ENCODE measurements around the gene AMD1. TPM values are rescaled to one million over a fixed set of nuclear protein-coding genes. Genes with fewer than 3 reads are reported as not detected.
"Not testable (repeated sequence)": the region's sequence is repeated elsewhere in the genome, so short reads cannot be mapped to it uniquely, and the experiment has no call there.

The AMD1 gene
- total RNA-seq, 2 experiments from 2014 or later = 102 to 109 TPM

GRCh38 chr6:110901601-110902000, 27.0 kb downstream of the AMD1 start:
- POLR2A ChIA-PET = not testable (repeated sequence)

GRCh38 chr6:110902091-110902490, 27.5 kb downstream of the AMD1 start:
- CTCF ChIA-PET = no interaction called here
- POLR2A ChIA-PET = no interaction called here

More at GRCh38 chr6:110901601-110902000, 27.0 kb downstream of the AMD1 start:
- CTCF ChIA-PET = not testable (repeated sequence)

DNA sequence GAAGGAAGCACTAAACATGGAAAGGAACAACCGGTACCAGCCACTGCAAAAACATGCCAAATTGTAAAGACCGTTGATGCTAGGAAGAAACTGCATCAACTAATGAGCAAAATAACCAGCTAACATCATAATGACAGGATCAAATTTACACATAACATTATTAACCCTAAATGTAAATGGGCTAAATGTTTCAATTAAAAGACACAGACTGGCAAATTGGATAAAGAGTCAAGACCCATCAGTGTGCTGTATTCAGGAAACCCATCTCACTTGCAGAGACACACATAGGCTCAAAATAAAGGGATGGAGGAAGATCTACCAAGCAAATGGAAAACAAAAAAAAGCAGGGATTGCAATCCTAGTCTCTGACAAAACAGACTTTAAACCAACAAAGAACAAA, 31.7 kb downstream of the AMD1 start:
- CTCF ChIA-PET, POLR2A ChIA-PET: not testable (repeated sequence)

DNA sequence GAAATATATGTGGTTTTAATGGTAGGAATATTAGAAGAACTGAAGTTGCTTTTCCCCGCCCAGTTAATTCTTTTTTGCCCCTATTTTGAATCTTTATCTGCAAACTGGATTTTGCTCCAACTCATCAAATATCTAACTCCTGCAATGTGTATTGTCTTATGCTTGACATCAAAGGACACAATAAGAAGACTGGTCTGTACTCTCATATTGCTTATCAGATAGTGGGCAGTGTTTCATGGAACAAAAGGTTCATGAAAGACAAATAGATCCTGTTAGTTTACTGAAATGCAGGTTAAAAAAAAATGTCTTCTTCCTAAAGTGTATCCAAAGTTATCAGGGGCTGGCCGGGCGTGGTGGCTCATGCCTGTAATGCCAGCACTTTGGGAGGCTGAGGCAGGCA, 56.2 kb downstream of the AMD1 start:
- ChIA-PET POLR2A (no interaction called here), CTCF (no interaction called here)

DNA sequence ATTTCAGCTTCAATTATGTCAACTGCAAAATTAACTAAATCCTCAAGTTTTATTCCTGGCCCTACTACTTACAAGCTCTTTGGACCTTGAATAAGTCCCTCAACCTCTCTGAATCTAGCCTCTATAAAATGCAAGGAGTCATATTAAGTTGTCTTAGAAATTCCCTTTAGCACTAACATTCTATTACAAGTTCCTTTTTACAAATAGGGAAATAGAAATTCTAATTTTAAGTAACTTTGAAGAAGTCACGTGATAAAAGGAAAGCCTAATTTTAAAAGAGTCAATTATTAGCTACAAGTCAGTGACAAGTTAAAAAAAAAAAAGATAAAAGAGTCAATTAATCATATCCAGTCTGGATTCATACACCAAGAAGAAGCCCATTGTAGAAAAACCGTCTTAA, 59.3 kb downstream of the AMD1 start:
- CTCF ChIA-PET = no interaction called here
- POLR2A ChIA-PET = no interaction called here

DNA sequence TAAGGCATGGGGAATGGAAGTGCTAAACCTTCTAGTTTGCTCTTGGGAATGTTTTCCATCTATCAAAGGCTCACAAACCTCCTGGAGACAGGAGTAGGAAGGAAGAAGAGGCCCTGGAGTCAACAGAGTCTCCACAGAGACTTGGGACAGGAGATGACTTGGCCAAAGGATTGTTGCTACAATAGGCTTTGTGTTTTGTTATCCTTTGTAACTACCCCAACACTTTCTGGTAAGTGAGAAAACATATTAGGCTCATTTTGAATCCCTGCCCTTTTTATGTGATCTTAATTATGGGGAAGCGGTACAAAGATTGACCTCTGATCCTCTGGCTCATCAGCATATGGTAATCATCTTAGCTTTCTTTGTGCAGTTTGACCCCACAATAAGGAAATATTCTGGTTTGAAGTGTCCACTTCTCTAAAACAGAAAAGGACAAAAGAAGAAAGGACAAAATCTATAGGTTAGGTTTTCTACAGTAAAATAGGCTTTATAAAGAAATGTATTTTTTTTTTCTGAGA, 59.9 kb downstream of the AMD1 start:
- CTCF ChIA-PET = no interaction called here
- POLR2A ChIA-PET = no interaction called here

DNA sequence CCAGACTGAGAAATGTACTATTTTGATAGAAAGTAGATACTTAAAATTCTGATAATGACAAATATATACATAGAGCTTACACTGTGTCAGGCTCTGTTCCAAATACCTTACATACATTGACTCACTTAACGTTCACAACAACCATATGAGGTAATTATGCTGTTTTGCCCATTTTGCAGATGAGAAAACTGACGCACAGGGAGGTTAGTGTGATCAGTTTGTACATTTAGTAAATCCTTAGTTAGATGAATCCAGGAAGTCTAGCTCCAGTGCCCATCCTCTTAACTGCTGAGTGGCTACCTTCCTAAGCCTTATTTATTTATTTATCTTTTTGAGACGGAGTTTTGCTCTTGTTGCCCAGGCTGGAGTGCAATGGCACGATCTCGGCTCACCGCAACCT, 60.6 kb downstream of the AMD1 start:
- ChIA-PET POLR2A (no interaction called here), CTCF (no interaction called here)

DNA sequence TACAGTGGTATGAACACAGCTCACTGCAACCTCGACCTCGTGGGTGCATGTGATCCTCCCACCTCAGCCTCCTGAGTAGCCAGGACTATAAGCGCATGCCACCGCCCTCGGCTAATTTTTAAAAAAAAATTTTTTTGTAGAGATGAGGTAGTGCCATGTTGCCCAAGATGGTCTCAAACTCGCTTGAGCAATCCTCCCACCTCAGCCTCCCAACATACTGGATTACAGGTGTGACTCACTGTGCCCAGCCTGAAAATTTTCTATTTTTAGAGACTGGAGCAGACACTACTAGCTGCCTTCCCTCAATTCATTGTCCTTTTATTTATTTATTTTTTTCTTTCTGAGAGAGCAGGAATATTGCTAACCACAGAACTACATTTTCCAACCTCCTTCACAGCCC, 63.6 kb downstream of the AMD1 start:
- ChIA-PET POLR2A (no interaction called here), CTCF (no interaction called here)

DNA sequence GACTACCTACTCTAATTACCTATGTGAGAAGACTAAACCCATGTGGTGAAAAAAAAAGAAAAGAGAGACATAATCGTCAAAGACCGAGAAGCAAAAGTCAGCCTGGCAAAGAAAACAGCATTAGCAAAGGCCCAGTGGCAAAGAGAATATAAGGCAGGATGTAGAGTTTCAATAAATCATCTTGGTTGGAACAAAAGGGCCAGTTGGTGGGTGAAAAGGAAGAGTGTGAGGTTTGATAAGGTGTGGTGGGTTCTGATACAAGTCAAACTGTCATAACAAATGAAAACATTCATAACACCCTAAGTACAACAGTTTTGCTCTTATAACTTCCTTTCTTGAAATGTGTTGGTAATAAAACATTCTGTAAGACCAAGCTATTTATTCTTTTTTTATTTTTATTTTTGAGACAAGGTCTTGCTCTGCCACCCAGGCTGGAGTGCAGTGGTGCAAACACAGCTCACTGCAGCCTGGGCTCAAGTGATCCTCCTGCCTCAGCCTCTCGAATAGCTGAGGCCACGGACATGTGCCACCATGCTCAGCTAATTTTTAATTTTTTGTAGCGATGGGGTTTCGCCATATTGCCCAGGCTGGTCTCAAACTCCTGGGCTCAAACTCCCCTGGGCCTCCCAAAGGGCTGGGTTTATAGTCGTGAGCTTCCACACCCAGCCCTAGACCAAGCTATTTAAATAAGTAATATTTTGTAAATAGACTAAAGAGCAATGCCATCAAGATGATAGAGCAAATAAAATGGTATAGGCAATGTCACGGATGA, 65.0 kb downstream of the AMD1 start:
- POLR2A ChIA-PET = no interaction called here
- CTCF ChIA-PET = interaction anchor here (1.1 kb wide), 1 partner anchor 11 kb away, joined by 4 read pairs; no protein-coding TSS in a partner anchor

- CTCF ChIA-PET = interaction anchor here (0.6 to 1.6 kb wide), 4 partner anchors 15 to 262 kb away, joined by 3 to 6 read pairs (median 4); partner anchors contain the start of gene AMD1
- POLR2A ChIA-PET = interaction anchor here (0.6 to 2.0 kb wide), 7 partner anchors 14 to 290 kb away, joined by 3 to 19 read pairs (median 6); partner anchors contain the start of genes AMD1, CDK19, GTF3C6 and RPF2
Observed at GRCh38 chr6:110944681-110945151, 70.1 kb downstream of the AMD1 start.

Other genes with a start within 250 kb of the AMD1 start
- 10 to 100 TPM in 1 of 2 experiments, 1 to 10 TPM in 1; 8.8 to 10.1 TPM for gene CDK19, start 59.3 kb upstream of the AMD1 start, total RNA-seq
- gene GTF3C6, start 83.9 kb downstream of the AMD1 start, total RNA-seq = 100 to 1,000 TPM; 139 to 140 TPM
- gene RPF2, start 107.3 kb downstream of the AMD1 start, total RNA-seq = 10 to 100 TPM; 72.5 to 74.4 TPM
- 1 to 10 TPM; 4.4 to 5.3 TPM for gene SLC16A10, start 212.7 kb downstream of the AMD1 start, total RNA-seq

Data from activated CD8-positive, alpha-beta memory T cell treated with anti-CD3 and anti-CD28 coated beads for 36 hours (primary cell).